Epithelial cell of alveolus of lung (primary cell): ENCODE results near the gene WDR5B. TPM values are rescaled to one million over a fixed set of nuclear protein-coding genes. Genes with fewer than 3 reads are reported as not detected.

Experiments used
- total RNA-seq: library from RNA; depleted of rRNA; stranded (reverse); fragments of >200 nt; gene quantifications from 2 replicates; pipeline ENCODE4 v1.2.1, GENCODE V29; 2015

WDR5B gene
- total RNA-seq: 3.5 and 7.2 TPM in 2 replicates

GRCh38 chr3:122415762-122416654 is at the start of gene WDR5B:
Gene WDR5B, minus strand, starts transcription at chr3:122416062. Its CDS starts 534 bp downstream, at chr3:122415528.

GRCh38 chr3:122383771-122384697 is 31.8 kb downstream of the WDR5B start, which contains the start of gene FAM162A:
Gene FAM162A, plus strand, starts transcription at chr3:122384182. Its CDS starts 84 bp downstream, at chr3:122384266.

GRCh38 chr3:122382888-122383666 is 32.8 kb downstream of the WDR5B start, which contains the start of gene MIX23:
Gene MIX23, minus strand, starts transcription at chr3:122383231. Its CDS starts 7 bp downstream, at chr3:122383224.

Other genes with a start within 250 kb of the WDR5B start
- not detected in 2 replicates for gene CASR, start 232.4 kb downstream of the WDR5B start, total RNA-seq
- 0.88 and 2.1 TPM in 2 replicates for gene CSTA, start 90.8 kb downstream of the WDR5B start, total RNA-seq
- gene MIX23, start 32.8 kb downstream of the WDR5B start, total RNA-seq: 22.8 and 26.2 TPM in 2 replicates
- 23.4 and 70.7 TPM in 2 replicates for gene FAM162A, start 31.9 kb downstream of the WDR5B start, total RNA-seq
- 27.1 and 27.2 TPM in 2 replicates for gene KPNA1, start 98.9 kb upstream of the WDR5B start, total RNA-seq
- gene PARP9, start 148.2 kb upstream of the WDR5B start, total RNA-seq: 14.5 and 16.5 TPM in 2 replicates
- 17.5 and 19.3 TPM in 2 replicates for gene DTX3L, start 148.3 kb upstream of the WDR5B start, total RNA-seq
- gene PARP15, start 161.6 kb upstream of the WDR5B start, total RNA-seq: under 0.01 TPM in 1 of 2 replicates, not detected in the other